B cell (primary cell): ENCODE data around the gene SIPA1.

Source experiments
- EZH2 ChIP-seq: IDR thresholded peaks from 2 replicates; pipeline ENCODE4 v1.6.1; 2012; ENCODE audit warnings: borderline replicate concordance, low read depth, mild to moderate bottlenecking, moderate library complexity, low read length; ENCODE audit not compliant: insufficient read depth, poor library complexity, severe bottlenecking
- TF ChIP-seq, protein P1 (sequence below): fragments of 200-600 bp; IDR thresholded peaks from one replicate; pipeline ENCODE4 v1.8.0; 2022; ENCODE audit warnings: antibody characterized with exemption, mild to moderate bottlenecking

GRCh38 chr11:65639623-65640482 is 2.0 kb downstream of the SIPA1 start:
- TF ChIP-seq, protein P1, sequence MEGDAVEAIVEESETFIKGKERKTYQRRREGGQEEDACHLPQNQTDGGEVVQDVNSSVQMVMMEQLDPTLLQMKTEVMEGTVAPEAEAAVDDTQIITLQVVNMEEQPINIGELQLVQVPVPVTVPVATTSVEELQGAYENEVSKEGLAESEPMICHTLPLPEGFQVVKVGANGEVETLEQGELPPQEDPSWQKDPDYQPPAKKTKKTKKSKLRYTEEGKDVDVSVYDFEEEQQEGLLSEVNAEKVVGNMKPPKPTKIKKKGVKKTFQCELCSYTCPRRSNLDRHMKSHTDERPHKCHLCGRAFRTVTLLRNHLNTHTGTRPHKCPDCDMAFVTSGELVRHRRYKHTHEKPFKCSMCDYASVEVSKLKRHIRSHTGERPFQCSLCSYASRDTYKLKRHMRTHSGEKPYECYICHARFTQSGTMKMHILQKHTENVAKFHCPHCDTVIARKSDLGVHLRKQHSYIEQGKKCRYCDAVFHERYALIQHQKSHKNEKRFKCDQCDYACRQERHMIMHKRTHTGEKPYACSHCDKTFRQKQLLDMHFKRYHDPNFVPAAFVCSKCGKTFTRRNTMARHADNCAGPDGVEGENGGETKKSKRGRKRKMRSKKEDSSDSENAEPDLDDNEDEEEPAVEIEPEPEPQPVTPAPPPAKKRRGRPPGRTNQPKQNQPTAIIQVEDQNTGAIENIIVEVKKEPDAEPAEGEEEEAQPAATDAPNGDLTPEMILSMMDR, result no peak
- TF ChIP-seq EZH2, result no peak
